Activated CD4-positive, alpha-beta T cell treated with anti-CD3 and anti-CD28 coated beads, Interleukin-2, amount 10 ng/mL, durations not matched to agents 7 days and 5 days (primary cell): ENCODE results near the gene PPP6R2. TPM values are rescaled to one million over a fixed set of nuclear protein-coding genes. Genes with fewer than 3 reads are reported as not detected.

ENCODE experiments used
- CTCF ChIA-PET: fragments of 350-600 bp; sonication (Branson Sonifier 250); formaldehyde crosslinking; loops from one replicate; lab custom pipeline; 2021; ENCODE audit warnings: antibody characterized with exemption; lab: Charles Lee
- POLR2A ChIA-PET: fragments of 350-600 bp; sonication (Branson Sonifier 250); formaldehyde crosslinking; loops from one replicate; lab custom pipeline; 2021; ENCODE audit warnings: antibody characterized with exemption; lab: Charles Lee
- DNase-seq: peaks from one replicate; pipeline ENCODE4 v3.0.0-alpha.2; 2020
- H3K27ac Mint-ChIP-seq: one replicate; pipeline ENCODE4 v1.8.0; 2021; ENCODE audit warnings: mild to moderate bottlenecking, moderate library complexity, mixed read lengths
- H3K27me3 Mint-ChIP-seq: one replicate; pipeline ENCODE4 v1.8.0; 2021; ENCODE audit warnings: mixed read lengths
- H3K36me3 Mint-ChIP-seq: one replicate; pipeline ENCODE4 v1.8.0; 2021; ENCODE audit warnings: low read depth, mixed read lengths
- H3K4me1 Mint-ChIP-seq: one replicate; pipeline ENCODE4 v1.8.0; 2021; ENCODE audit warnings: mixed read lengths
- H3K4me3 Mint-ChIP-seq: one replicate; pipeline ENCODE4 v1.8.0; 2021; ENCODE audit warnings: mild to moderate bottlenecking, moderate library complexity, mixed read lengths
- H3K9me3 Mint-ChIP-seq: one replicate; pipeline ENCODE4 v1.8.0; 2021; ENCODE audit warnings: mixed read lengths
- total RNA-seq, 2 experiments: library from RNA; stranded (reverse); gene quantifications; one replicate each; pipeline ENCODE4 v1.2.3, GENCODE V29; 2021

The PPP6R2 gene
- total RNA-seq, 2 experiments from 2014 or later = 55.6 to 67.6 TPM

GRCh38 chr22:50301581-50301991, 41.5 kb upstream of the PPP6R2 start:
- H3K36me3 Mint-ChIP-seq = no peaks in the 10 kb centered on the region
- no peak overlapping the region for H3K27ac Mint-ChIP-seq
- no peaks in the 10 kb centered on the region for H3K9me3 Mint-ChIP-seq
- CTCF ChIA-PET = no interaction called here
- peaks cover 12% of the 10 kb centered on the region for H3K4me1 Mint-ChIP-seq
- POLR2A ChIA-PET = no interaction called here
- no peak for DNase-seq
- peaks cover 17% of the 10 kb centered on the region for H3K27me3 Mint-ChIP-seq
- no peak overlapping the region for H3K4me3 Mint-ChIP-seq

GRCh38 chr22:50302041-50302541, 41.0 kb upstream of the PPP6R2 start:
- no peak overlapping the region for H3K27ac Mint-ChIP-seq
- POLR2A ChIA-PET = no interaction called here
- H3K27me3 Mint-ChIP-seq = peaks cover 17% of the 10 kb centered on the region
- CTCF ChIA-PET = interaction anchor here (0.6 to 1.3 kb wide), 2 partner anchors 18 to 25 kb away, joined by 3 read pairs; no protein-coding TSS in a partner anchor
- no peak for DNase-seq
- H3K9me3 Mint-ChIP-seq = no peaks in the 10 kb centered on the region
- H3K4me3 Mint-ChIP-seq = no peak overlapping the region
- H3K4me1 Mint-ChIP-seq = peaks cover 12% of the 10 kb centered on the region
- no peaks in the 10 kb centered on the region for H3K36me3 Mint-ChIP-seq

GRCh38 chr22:50302564-50302963, 40.6 kb upstream of the PPP6R2 start:
- H3K36me3 Mint-ChIP-seq = no peaks in the 10 kb centered on the region
- CTCF ChIA-PET = interaction anchor here (0.6 to 1.3 kb wide), 2 partner anchors 18 to 26 kb away, joined by 3 read pairs; no protein-coding TSS in a partner anchor
- H3K4me3 Mint-ChIP-seq = no peak overlapping the region
- POLR2A ChIA-PET = no interaction called here
- H3K4me1 Mint-ChIP-seq = peaks cover 12% of the 10 kb centered on the region
- DNase-seq = no peak
- peaks cover 17% of the 10 kb centered on the region for H3K27me3 Mint-ChIP-seq
- no peaks in the 10 kb centered on the region for H3K9me3 Mint-ChIP-seq
- no peak overlapping the region for H3K27ac Mint-ChIP-seq

- Mint-ChIP-seq H3K27me3 (peaks cover 17% of the 10 kb centered on the region), H3K27ac (no peak overlapping the region), H3K4me1 (peaks cover 13% of the 10 kb centered on the region), H3K36me3 (no peaks in the 10 kb centered on the region), H3K9me3 (no peaks in the 10 kb centered on the region), H3K4me3 (no peak overlapping the region)
- no peak for DNase-seq
- ChIA-PET CTCF (interaction anchor here (1.7 to 2.6 kb wide), 2 partner anchors 9 to 27 kb away, joined by 4 to 20 read pairs; no protein-coding TSS in a partner anchor), POLR2A (no interaction called here)
These were observed 39.6 kb upstream of the PPP6R2 start for GRCh38 chr22:50303515-50303847.

GRCh38 chr22:50303848-50304527, 39.1 kb upstream of the PPP6R2 start:
- H3K9me3 Mint-ChIP-seq = no peaks in the 10 kb centered on the region
- no peak overlapping the region for H3K4me3 Mint-ChIP-seq
- H3K36me3 Mint-ChIP-seq = no peaks in the 10 kb centered on the region
- DNase-seq = no peak
- POLR2A ChIA-PET = no interaction called here
- H3K4me1 Mint-ChIP-seq = peaks cover 16% of the 10 kb centered on the region
- CTCF ChIA-PET = interaction anchor here (1.7 to 2.6 kb wide), 2 partner anchors 10 to 28 kb away, joined by 4 to 20 read pairs; no protein-coding TSS in a partner anchor
- no peak overlapping the region for H3K27ac Mint-ChIP-seq
- H3K27me3 Mint-ChIP-seq = peaks cover 17% of the 10 kb centered on the region

- H3K9me3 Mint-ChIP-seq = no peaks in the 10 kb centered on the region
- ChIA-PET CTCF (interaction anchor here (0.9 to 2.6 kb wide), 5 partner anchors 8 to 38 kb away, joined by 3 to 20 read pairs (median 4); no protein-coding TSS in a partner anchor), POLR2A (interaction anchor here (0.6 kb wide), 1 partner anchor 259 kb away, joined by 3 read pairs; no protein-coding TSS in a partner anchor)
- H3K4me3 Mint-ChIP-seq = no peak overlapping the region
- peaks cover 17% of the 10 kb centered on the region for H3K27me3 Mint-ChIP-seq
- no peaks in the 10 kb centered on the region for H3K36me3 Mint-ChIP-seq
- no peak overlapping the region for H3K27ac Mint-ChIP-seq
- DNase-seq = no peak
- H3K4me1 Mint-ChIP-seq = peaks cover 16% of the 10 kb centered on the region
These were observed 38.4 kb upstream of the PPP6R2 start for GRCh38 chr22:50304528-50305392.

- Mint-ChIP-seq H3K9me3 (no peaks in the 10 kb centered on the region), H3K4me3 (no peak overlapping the region), H3K4me1 (peaks cover 16% of the 10 kb centered on the region), H3K27me3 (peaks cover 17% of the 10 kb centered on the region), H3K36me3 (no peaks in the 10 kb centered on the region), H3K27ac (no peak overlapping the region)
- DNase-seq = no peak
- ChIA-PET CTCF (interaction anchor here (0.9 to 2.7 kb wide), 7 partner anchors 9 to 37 kb away, joined by 3 to 20 read pairs (median 4); no protein-coding TSS in a partner anchor), POLR2A (interaction anchor here (0.6 kb wide), 1 partner anchor 259 kb away, joined by 3 read pairs; no protein-coding TSS in a partner anchor)
These were observed 37.7 kb upstream of the PPP6R2 start for GRCh38 chr22:50305393-50305922.

GRCh38 chr22:50305923-50306566, 37.1 kb upstream of the PPP6R2 start:
- Mint-ChIP-seq H3K9me3 (no peaks in the 10 kb centered on the region), H3K4me3 (peak overlapping the region; percentile 58), H3K27me3 (peaks cover 15% of the 10 kb centered on the region), H3K4me1 (peaks cover 16% of the 10 kb centered on the region), H3K36me3 (no peaks in the 10 kb centered on the region), H3K27ac (peak overlapping the region; percentile 41)
- ChIA-PET POLR2A (no interaction called here), CTCF (interaction anchor here (1.2 to 2.7 kb wide), 4 partner anchors 10 to 36 kb away, joined by 3 to 9 read pairs (median 4); no protein-coding TSS in a partner anchor)
- no peak for DNase-seq

GRCh38 chr22:50306753-50307749, 36.1 kb upstream of the PPP6R2 start, which contains the start of gene PLXNB2:
TSS of gene PLXNB2 (minus strand) at chr22:50307646. CDS start at chr22:50290584, 17,062 bp downstream.
- CTCF ChIA-PET = interaction anchor here (0.6 to 2.7 kb wide), 5 partner anchors 9 to 31 kb away, joined by 3 to 9 read pairs (median 3); no protein-coding TSS in a partner anchor
- Mint-ChIP-seq H3K4me1 (peaks cover 16% of the 10 kb centered on the region), H3K4me3 (peak within 1 kb of the TSS; percentile 19), H3K27ac (no peak within 1 kb of the TSS), H3K9me3 (no peaks in the 10 kb centered on the region), H3K36me3 (no peaks in the 10 kb centered on the region), H3K27me3 (peaks cover 13% of the 10 kb centered on the region)
- POLR2A ChIA-PET = no interaction called here
- no peak for DNase-seq

- POLR2A ChIA-PET = no interaction called here
- H3K9me3 Mint-ChIP-seq = no peaks in the 10 kb centered on the region
- CTCF ChIA-PET = interaction anchor here (0.6 to 2.7 kb wide), 4 partner anchors 8 to 48 kb away, joined by 3 to 9 read pairs (median 4); no protein-coding TSS in a partner anchor
- peak overlapping the region; percentile 19 for H3K4me3 Mint-ChIP-seq
- H3K4me1 Mint-ChIP-seq = peaks cover 16% of the 10 kb centered on the region
- no peaks in the 10 kb centered on the region for H3K36me3 Mint-ChIP-seq
- peaks cover 13% of the 10 kb centered on the region for H3K27me3 Mint-ChIP-seq
- DNase-seq = no peak
- H3K27ac Mint-ChIP-seq = no peak overlapping the region
These were observed 35.1 kb upstream of the PPP6R2 start for GRCh38 chr22:50307890-50308596.
